Measurements from ENCODE around the gene KCTD12.

Gene KCTD12

DNA sequence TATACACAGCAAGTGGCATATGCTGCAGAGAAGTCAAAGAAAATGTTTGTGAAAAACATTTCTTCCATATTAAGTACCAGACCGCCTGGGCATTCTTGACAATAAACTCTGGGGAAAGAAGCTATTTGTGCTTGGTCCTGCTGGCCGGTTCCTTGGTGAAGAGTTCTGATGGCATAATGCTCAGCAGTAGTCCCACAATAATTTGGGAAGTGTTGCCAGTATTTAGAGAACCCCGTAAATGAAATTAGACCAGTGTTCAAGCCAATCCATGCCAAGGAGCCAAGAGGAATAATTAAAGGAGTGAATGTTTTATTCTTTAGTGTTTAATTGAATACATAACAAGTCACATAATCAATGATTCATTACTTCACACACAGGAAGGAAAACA, 6.3 kb downstream of the KCTD12 start:
- Histone ChIP-seq H3K79me2 (ENCODE audit: low read length) (peaks cover 13% of the 10 kb centered on the region), H3K9me3 (ENCODE audit: insufficient read depth, low read length) (no peaks in the 10 kb centered on the region), H3K4me2 (ENCODE audit: low read length) (peak overlapping the region; percentile 69), H3K27ac (ENCODE audit: low read length) (peak overlapping the region; percentile 80), H3K9ac (ENCODE audit: low read length) (peak overlapping the region; percentile 49; the same call in 1 of the 2 replicates), H2AFZ (ENCODE audit: low read depth, low read length) (peak overlapping the region; percentile 75), H4K20me1 (ENCODE audit: insufficient read depth, low read length) (no peaks in the 10 kb centered on the region), H3K4me3 (ENCODE audit: low read length) (peak overlapping the region; percentile 64), H3K27me3 (ENCODE audit: low read depth, low read length) (no peaks in the 10 kb centered on the region), H3K36me3 (replicated peaks; ENCODE audit: low read depth, low read length) (peaks cover 11% of the 10 kb centered on the region), H3K4me1 (ENCODE audit: low read length) (peaks cover 49% of the 10 kb centered on the region)
- no peak for TF ChIP-seq CTCF (IDR thresholded peaks at IDR 0.05; ENCODE audit: low read depth, low read length)
- TF ChIP-seq EZH2phosphoT487 (IDR thresholded peaks at IDR 0.05; ENCODE audit: low read depth): no peak

- H3K9me3 ChIP-seq (ENCODE audit: insufficient read depth, low read length): no peaks in the 10 kb centered on the region
- no peaks in the 10 kb centered on the region for H4K20me1 ChIP-seq (ENCODE audit: insufficient read depth, low read length)
- peak overlapping the region; percentile 49 for H3K9ac ChIP-seq (ENCODE audit: low read length)
- peaks cover 50% of the 10 kb centered on the region for H3K4me1 ChIP-seq (ENCODE audit: low read length)
- peaks cover 11% of the 10 kb centered on the region for H3K36me3 ChIP-seq (replicated peaks; ENCODE audit: low read depth, low read length)
- peak overlapping the region; percentile 64 for H3K4me3 ChIP-seq (ENCODE audit: low read length)
- H3K4me2 ChIP-seq (ENCODE audit: low read length): peak overlapping the region; percentile 69
- peaks cover 9% of the 10 kb centered on the region for H3K79me2 ChIP-seq (ENCODE audit: low read length)
- H3K27ac ChIP-seq (ENCODE audit: low read length): peak overlapping the region; percentile 80
- TF ChIP-seq CTCF (IDR thresholded peaks at IDR 0.05; ENCODE audit: low read depth, low read length): no peak
- TF ChIP-seq EZH2phosphoT487 (IDR thresholded peaks at IDR 0.05; ENCODE audit: low read depth): no peak
- no peaks in the 10 kb centered on the region for H3K27me3 ChIP-seq (ENCODE audit: low read depth, low read length)
- peak overlapping the region; percentile 75 for H2AFZ ChIP-seq (ENCODE audit: low read depth, low read length)
Measured at GRCh38 chr13:76879203-76879882, 6.9 kb downstream of the KCTD12 start.

DNA sequence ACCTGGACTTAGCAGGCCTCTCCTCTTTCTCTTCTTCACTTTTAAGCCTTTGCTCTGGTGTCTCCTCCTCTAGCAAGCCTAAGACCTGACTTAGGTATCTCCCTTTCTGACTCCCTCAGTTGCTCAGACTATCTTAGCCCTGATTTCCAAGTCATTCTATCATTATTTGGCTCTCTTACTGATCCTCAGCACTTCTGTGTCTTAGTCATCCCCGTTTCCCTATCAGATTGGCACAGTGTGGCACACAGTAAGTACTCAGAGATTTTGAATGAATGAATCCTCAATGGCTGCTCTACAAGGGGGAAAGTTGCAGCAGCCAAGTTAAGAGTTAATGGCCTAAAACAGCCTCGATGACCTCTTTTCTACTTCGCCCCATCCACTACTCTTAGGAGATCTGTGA, 8.2 kb downstream of the KCTD12 start:
- Histone ChIP-seq H3K79me2 (ENCODE audit: low read length) (no peaks in the 10 kb centered on the region; the same call in 1 of the 2 replicates), H3K4me1 (ENCODE audit: low read length) (peaks cover 45% of the 10 kb centered on the region), H3K27ac (ENCODE audit: low read length) (no peak overlapping the region), H3K9me3 (ENCODE audit: insufficient read depth, low read length) (no peaks in the 10 kb centered on the region), H2AFZ (ENCODE audit: low read depth, low read length) (no peak overlapping the region), H3K27me3 (ENCODE audit: low read depth, low read length) (no peaks in the 10 kb centered on the region), H3K4me3 (ENCODE audit: low read length) (no peak overlapping the region), H4K20me1 (ENCODE audit: insufficient read depth, low read length) (no peaks in the 10 kb centered on the region), H3K4me2 (ENCODE audit: low read length) (no peak overlapping the region), H3K9ac (ENCODE audit: low read length) (no peak overlapping the region), H3K36me3 (replicated peaks; ENCODE audit: low read depth, low read length) (peaks cover 11% of the 10 kb centered on the region)
- TF ChIP-seq CTCF (IDR thresholded peaks at IDR 0.05; ENCODE audit: low read depth, low read length) (no peak), EZH2phosphoT487 (IDR thresholded peaks at IDR 0.05; ENCODE audit: low read depth) (no peak)

DNA sequence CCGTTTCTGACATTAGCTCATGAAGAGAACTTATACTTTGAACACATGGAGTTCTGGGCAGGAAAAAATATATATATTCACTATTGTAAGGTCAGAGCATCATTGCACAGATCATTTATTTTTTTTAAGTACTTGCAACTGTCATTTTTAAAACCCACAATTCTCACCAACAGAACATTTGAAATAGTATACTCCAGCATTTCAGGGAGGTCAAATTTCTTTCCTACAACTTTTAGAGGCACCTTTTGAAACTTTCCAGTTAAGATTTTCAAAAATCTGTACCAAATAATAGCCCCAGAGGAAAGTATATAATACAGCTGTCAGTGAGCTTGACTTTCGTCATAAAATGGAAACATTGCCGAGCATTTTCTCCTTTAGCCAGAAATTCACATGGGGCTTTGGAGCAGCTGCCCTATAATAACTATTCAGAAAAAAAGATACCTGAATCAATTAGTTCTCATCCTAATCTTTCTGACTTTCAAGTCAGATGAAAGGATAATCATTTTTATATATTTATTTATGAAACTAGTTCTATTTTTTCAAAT, 10.9 kb downstream of the KCTD12 start:
- no peaks in the 10 kb centered on the region for H4K20me1 ChIP-seq (ENCODE audit: insufficient read depth, low read length)
- TF ChIP-seq EZH2phosphoT487 (IDR thresholded peaks at IDR 0.05; ENCODE audit: low read depth) (no peak), CTCF (IDR thresholded peaks at IDR 0.05; ENCODE audit: low read depth, low read length) (no peak)
- no peak overlapping the region for H3K27ac ChIP-seq (ENCODE audit: low read length)
- no peaks in the 10 kb centered on the region for H3K9me3 ChIP-seq (ENCODE audit: insufficient read depth, low read length)
- peaks cover 32% of the 10 kb centered on the region for H3K4me1 ChIP-seq (ENCODE audit: low read length)
- no peak overlapping the region for H2AFZ ChIP-seq (ENCODE audit: low read depth, low read length)
- no peaks in the 10 kb centered on the region for H3K36me3 ChIP-seq (replicated peaks; ENCODE audit: low read depth, low read length)
- no peak overlapping the region for H3K4me3 ChIP-seq (ENCODE audit: low read length)
- no peaks in the 10 kb centered on the region for H3K79me2 ChIP-seq (ENCODE audit: low read length)
- no peak overlapping the region for H3K9ac ChIP-seq (ENCODE audit: low read length)
- no peak overlapping the region for H3K4me2 ChIP-seq (ENCODE audit: low read length)
- H3K27me3 ChIP-seq (ENCODE audit: low read depth, low read length): no peaks in the 10 kb centered on the region
